GM12892 (cell line): ENCODE measurements around the gene NR3C2.

Source experiments
- POLR2A ChIP-seq: IDR thresholded peaks from 2 replicates; pipeline ENCODE4 v1.6.1; 2011; ENCODE audit warnings: low read depth, low read length, control low read depth
- POLR2AphosphoS5 ChIP-seq: IDR thresholded peaks from 2 replicates; pipeline ENCODE4 v1.6.1; 2011; ENCODE audit warnings: low read depth, low read length, control low read depth
- TAF1 ChIP-seq: IDR thresholded peaks from 2 replicates; pipeline ENCODE4 v1.6.1; 2011; ENCODE audit warnings: low read depth, mild to moderate bottlenecking, control low read depth, low read length, borderline replicate concordance

GRCh38 chr4:148211533-148211932 is 230.7 kb downstream of the NR3C2 start:
- TF ChIP-seq POLR2A: no peak
- no peak for TF ChIP-seq POLR2AphosphoS5
- TF ChIP-seq TAF1: no peak
